Stimulated activated CD4-positive, alpha-beta T cell treated with anti-CD3 and anti-CD28 coated beads, Interleukin-4, amount 100 ng/mL, for 4 hours (primary cell): ENCODE results near the gene NKX2-2.

Source experiments
- DNase-seq, 2 experiments: peaks; one replicate each; pipeline ENCODE4 v3.0.0-alpha.2; 2020

Gene NKX2-2

DNA sequence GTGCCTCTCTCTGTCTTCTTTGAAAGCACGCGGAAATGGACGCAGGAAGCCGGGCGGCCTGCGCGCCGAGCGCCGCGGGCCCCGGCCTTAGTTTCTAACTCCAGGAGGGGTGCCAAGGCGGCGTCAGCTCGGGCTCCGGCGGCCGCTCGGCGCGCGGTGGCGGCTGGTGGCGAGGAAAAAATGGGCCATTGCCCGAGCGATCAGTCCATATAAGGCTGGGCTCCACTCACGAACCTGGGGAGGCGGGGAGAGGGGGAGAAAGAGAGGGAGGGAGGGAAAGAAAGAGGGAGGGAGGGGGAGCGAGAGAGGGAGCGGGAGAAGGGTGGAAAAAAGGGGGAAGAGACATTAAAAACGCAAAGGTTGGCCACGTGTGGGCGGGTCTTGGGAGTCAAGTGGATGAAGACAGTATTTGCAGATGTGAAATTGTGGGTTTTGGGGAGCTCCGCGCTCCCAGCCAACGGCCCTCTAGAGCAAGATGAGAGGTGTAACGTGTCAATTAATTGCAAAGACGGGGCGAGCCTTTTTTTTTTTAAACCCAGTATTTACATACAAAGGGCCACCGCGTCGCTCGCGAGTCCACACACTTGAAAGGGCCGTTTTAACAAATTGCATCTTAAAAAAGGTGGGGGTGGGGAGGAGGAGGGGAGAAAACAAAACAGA lies at the start of gene NKX2-2:
Gene NKX2-2 (minus strand): TSS at position 184 of the 660 bp plus-strand sequence. CDS start 395 bp downstream, outside the sequence.
- no peak for DNase-seq

DNA sequence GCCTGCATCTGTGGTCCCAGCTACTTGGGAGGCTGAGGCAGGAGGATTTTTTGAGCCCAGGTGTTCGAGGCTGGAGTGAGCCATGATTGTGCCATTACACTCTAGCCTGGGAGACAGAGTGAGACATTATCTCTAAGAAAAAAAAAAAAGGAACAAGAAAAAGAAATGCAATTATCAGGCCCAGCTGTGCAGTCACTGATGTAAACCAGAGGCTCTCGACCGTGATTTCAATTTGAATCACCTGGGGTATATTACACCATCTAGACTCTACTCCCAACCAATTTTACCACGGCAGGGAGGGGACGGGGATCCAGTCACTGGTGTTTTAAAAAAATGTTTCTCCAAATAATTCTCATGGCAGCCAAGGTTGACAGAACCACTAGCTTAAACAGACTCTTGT lies 48.8 kb upstream of the NKX2-2 start:
- no peak for DNase-seq

DNA sequence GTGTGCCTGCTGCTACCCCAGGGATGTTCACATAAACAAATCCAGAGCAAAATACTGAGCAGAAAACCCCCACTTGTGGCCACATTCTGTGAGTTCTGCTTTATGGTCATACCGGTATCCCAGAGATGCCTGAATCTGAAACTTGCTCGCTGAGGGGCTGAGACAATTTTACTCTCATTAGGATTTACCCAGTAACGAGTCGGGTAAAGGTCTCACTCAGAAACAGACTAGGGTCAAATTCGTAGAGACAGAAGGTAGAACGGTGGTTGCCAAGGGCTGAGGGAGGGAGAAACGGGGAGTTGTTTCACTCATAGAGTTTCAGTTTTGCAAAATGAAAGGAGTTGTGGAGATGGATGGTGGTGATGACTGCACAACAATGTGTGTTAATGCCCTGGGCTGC lies 45.4 kb upstream of the NKX2-2 start:
- DNase-seq, result no peak

DNA sequence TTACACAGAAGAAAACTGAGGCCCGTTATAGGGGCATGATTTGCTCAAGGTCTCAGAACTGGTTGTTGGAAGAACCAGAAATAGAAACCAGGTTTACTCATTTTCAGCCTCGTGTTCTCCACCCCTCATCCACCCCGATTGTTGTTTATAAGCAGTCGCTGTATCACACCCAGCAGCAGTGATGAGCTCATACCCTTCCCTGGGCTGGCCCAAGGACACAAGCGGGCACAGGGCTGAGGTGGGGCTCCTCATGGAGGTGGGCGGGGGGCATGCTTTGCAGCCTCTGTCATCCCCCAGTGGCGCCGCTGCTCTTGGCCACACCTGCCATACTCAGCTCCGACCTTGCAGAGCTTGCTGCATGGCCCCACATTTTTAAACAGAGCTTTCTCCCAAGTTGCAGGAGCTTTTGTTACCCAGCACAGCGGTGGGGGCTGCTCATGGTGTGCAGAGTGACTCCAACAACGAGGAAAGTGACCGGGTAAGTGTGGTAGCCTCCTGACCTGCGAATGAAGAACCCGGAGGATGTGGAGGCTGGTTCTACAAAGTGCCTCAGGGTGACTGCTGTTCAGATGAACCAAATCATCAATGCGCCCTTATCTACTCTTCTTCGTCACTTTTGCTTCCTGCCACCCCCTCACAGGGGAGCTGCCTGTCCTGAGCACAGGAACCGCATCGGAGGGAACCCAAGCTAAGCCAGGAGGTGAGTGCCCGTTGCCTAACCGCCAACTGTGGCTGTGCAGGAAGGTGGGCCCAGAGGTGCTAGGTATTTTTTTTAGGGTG lies 43.6 kb upstream of the NKX2-2 start:
- DNase-seq, result peak in 1 of 2 experiments; percentile 34

DNA sequence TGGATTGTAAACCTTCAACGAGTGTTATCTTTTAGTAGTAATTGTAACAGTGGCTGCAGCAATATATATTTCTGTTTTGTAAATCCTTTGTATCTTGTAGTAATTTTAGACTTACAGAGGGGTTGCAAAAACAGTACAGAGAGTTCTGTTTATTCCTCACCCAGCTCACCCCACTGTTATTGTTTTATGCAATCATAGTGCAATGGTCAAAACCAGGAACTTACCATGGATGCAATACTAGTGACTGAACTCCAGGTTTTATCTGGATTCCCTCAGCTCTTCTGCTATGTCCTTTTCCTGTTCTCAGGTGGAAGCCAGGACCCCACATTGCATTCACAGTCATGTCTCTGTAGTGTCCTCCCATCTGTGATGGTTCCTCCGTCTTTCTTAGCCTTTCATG lies 42.5 kb upstream of the NKX2-2 start:
- no peak for DNase-seq

DNA sequence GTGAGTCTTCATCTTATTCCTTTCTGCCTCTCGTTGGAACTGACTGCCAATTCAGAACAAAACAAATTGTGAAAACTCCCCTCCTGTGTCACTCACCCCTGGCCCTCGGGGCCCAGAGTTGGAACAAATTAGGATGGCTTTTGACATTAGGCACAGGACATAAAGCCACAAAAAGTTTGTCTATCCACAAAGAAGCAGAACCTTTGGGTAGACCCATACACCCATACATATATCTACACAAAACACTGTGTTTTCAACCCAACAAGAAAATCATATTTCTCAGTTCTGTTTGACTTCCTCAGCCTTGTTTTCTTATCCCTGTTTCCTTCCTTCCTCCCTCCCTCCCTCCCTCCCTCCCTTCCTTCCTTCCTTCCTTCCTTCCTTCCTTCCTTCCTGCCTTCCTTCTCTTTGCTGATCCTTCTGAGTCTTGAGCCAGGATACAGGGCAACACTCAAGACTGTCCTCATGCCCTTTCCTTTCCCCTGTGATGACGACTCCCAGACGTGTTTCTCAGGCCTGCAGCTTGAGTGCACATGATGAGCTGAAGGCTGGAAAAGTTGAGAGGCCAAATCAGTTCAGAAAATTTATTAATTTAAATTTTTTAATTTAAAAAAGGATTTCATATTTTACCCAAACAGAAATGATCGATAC lies 41.7 kb upstream of the NKX2-2 start:
- DNase-seq, result no peak

DNA sequence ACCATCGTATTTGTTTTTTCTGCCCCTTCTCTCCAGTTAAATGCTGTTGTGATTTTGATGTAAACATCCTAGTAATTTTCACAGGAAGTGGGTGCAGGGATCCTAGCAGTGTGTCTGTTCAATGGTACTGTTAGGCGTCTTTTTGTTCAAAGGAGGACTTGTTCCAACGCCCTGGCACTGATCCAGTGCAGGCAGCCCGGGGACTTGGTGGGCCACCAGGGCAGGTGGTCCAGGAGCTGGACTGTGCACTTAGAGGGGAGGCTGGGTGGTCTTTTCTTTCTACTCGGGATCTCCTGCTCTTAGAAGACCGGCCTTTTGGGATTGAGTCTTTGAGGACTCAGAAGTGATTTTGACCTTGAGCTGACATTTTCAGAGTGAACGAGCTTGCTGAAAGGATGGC lies 41.1 kb upstream of the NKX2-2 start:
- DNase-seq, result no peak

DNA sequence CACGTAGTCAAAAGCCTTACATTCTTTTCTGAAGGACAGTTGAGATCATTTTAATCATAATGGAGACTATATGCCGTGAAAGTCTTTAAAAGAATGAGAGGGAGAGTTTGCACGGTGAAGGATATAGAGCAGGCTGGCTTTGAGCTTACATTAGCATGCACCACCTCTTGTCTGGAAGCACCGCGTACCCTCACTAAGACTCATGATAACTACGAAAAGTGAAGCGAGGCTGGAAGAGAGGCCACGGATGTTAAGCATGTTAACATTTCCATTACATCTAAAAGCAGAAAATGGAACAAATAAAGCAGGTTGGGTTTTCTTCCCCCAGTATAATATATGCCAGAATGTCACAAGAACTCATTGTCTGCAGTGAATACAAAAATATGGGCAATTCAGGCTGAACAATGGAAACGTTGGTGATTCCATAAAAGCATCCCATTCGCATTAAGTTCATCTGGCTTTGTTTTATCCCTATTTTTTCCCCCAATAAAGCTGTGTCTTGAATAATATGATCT lies 40.6 kb upstream of the NKX2-2 start:
- no peak for DNase-seq

DNA sequence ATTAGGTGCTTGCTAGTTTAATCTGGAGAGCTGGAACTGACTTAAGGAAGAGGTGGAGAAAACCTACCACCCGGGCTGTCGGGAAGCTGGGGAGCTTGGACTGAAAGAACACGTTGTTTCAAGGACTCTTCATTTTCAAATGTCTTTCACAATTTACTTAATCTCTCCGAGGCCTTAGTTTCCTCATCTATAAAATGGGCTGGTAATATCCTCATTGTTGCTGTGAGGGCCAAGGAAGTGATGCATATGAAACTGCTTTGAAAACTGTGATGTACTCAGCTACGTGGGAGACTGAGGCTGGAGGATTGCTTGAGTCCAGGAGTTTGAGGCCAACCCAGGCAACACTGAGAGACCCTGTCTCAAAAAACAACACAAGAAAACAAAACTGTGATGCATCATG lies 36.7 kb upstream of the NKX2-2 start:
- no peak for DNase-seq

DNA sequence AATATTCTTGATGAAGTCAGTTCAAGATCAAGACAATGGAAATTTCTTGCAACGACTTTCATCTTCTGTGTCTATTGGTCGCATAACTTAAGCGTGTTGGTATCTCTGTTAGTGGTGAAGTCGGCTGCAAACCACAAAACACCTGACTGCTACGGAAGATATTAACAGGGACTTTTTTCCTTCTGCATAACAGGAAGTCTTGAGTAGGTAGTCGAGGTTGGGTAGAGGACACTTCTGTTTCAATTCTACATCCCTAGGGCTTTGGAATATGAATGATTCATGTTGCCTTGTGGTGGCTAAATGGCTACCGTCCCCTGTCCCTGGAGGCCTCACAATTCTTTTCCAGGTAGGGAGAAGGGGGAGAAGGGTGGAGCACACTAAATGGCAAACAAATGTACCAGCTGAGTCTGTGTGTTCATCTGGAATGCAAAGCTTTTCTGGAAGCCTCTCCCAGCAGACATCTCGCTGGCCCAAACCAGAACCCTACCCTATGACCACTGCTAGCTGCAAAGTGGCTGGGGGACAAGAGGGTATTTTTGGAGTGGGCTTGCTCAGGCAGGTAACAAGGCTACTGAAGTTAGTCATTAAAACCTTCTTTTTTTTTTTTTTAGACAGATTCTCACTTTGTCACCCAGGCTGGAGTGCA lies 34.6 kb upstream of the NKX2-2 start:
- peak in 1 of 2 experiments; percentile 62 for DNase-seq

DNA sequence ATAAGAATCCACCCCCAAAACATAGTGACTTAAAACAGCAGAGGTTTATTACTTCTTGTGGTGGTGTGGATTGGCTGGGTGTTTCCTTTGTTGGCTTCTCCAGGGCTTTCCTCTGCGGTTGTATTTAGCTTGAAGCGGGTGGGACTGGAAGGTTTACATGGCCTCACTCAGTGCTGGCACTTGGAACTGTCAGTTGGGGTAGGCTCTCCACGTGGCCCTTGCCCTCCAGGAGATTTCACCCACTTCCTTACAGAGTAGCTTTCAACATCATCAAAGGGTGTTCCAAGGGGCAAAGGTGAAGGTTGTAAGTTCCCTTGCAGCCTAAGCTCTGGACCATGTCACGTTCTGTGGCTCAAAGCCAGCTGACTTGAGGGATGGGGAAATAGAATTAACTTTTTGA lies 32.5 kb upstream of the NKX2-2 start:
- DNase-seq, result no peak

DNA sequence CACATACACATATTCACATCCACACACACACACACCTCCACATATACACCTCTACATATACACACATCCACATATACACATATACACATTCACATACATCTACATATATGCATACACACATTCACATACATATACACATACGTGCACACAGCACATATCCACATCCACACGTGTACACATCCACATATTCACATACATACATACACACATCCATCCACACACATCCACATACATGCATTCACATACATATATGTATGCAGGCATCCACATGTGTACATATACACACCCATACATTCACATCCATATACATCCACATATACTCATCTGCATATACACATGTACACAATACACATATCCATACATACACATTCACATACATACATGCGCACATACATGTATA lies 25.6 kb upstream of the NKX2-2 start:
- DNase-seq, result no peak

DNA sequence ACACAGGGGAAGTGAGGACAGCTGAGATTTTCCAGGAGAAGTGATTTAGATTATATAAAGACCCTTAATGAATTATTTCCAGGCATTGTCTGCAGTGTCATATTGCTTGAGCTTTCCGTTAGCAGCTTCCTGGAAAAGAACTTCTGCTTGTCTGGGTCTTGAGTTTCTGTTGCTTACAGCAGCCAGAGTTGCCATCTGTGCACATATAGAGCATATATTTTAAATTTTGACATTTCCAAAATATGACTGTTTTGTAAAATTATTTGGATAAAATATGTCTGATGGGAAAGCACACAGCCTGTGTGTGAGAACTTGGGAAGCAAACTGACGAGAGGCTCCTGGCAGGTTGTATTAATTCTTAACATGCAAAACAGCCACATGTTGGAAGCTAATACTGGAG lies 21.0 kb upstream of the NKX2-2 start:
- DNase-seq, result no peak

DNA sequence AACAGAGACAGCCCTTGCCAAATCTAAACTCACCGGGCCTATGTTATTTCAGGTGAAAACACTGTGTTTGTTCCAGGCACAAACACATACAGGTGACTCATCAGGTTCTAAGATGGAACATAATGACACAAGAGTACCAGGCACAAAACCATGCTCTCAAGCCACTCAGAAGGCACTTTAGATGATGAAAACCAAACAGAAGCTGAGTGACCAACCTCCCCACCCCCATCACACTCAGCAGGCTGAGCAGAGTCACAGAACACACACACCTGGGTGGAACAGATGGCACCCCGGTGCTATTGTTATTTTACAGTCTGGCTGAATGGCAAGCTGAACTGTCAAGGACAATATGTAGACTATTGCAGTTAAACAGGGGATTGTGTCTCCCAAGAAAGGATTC lies 20.6 kb upstream of the NKX2-2 start:
- DNase-seq, result no peak

DNA sequence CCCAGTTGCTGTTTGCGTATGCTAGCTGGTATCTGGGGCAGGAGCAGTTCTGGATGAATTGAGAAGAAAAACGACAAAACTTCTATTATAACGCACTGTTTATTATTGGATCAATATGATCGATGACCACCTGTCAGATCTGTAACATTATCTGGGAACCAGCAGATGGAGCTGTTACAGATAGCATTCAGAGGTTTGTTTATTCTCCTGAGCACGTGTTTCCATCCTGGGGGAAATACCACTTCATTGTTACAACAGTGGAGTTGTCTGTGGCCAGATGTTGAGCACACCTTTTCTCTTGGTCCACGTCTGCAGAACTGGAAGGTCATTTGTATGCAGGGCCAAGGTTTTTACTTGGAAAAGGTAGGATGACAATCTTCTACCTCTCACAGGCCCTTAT lies 16.0 kb upstream of the NKX2-2 start:
- no peak for DNase-seq

DNA sequence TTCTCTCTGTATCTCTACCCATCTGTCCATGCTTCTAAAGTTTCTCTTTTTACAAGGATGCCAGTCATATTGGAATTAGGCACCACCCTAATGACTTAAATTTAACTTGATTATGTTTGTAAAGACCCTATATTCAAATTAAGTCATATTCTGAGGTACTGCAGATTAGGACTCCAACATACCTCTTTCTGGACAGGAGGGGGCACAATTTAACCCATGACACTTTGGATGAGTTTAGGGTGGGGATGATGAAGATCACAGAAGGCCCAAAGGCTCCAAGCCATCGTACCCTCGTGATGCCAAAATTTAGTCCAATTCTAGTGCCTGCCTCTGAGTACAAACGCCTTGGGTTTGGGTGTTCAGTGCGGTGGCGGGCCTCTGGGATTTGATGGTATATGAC lies 15.0 kb upstream of the NKX2-2 start:
- no peak for DNase-seq

DNA sequence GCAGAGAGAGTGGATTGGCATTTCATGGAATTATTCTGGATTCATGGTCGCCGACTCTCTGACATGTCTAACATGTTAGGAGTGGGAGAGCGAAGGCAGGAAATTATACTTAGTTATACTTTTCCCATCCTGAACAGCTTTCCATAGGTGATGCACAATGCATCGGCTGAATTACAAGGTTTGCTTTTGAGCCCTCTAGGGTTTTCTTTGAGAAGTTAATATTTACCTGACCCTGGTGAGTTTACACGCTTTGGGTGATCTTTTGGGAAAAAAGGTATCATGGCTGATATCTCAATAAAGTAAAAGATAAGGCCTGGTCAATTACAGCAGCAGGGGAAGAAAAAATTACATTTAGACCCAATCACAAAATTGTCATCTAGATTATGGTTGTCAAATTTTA lies 14.0 kb upstream of the NKX2-2 start:
- no peak for DNase-seq

DNA sequence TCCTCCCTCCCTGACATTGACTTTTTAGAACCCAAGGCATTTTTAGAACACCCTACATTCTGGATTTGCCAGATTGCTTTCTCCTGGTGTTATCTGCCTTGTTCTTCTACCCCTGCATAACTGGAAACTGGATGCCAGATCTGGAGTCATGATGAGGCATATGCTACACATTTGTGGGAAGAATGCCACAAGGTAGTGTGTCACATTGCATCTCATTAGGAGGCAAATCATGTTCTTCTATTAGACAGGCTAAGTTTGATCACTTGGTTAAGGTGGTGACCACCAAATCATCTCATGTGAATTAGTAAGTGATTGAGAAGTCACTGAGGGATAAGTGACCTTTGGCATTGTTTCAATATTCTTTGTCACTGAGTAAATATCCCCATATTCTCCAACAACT lies 12.9 kb upstream of the NKX2-2 start:
- no peak for DNase-seq

DNA sequence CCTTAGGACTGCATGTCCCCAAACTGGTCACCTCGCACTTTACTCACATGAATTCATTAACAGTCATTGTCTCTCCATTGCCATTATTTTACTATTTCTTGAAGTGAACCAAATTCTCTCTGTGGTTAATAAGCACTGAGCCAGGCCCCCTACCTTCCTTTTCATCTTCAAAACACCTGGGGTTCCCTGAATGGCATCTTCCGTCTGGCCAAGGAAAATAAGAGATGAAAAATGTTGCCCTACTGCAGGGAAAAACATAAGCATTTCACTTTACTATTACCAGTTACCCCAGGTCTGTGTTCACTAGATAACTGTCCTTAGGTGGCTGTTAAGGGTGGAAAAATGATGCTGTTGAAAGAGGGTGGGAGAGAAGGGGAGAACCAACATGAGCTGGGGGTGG lies 10.0 kb upstream of the NKX2-2 start:
- no peak for DNase-seq

DNA sequence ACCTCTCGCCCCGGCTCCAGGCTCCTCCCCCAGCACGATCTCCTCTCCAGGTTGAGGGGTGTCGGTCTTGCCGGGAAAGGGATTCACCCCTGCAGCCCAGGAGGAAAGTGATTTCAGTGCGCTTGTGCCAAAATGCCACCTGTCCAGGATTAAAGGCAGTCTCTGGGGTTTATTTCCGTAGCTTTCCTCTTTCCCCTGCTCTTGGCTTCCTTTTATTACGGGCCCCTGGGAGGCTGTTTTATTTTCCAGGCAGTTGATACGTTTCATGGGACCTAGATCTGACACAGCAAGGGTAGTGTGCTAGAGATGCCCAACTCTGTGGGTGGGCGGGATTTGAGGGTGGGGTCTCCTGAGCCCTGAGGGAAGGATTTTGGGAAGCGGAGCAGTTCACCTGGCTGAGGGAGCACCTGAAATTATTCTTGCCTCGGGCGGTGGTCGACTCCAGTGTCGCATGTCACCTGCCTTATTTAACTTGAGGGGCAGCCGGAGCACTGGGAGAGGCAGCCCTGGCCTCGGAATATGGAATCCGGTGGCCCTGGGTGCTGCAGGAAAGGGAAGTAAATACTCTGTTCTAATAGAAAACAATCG lies 9.5 kb upstream of the NKX2-2 start:
- no peak for DNase-seq

DNA sequence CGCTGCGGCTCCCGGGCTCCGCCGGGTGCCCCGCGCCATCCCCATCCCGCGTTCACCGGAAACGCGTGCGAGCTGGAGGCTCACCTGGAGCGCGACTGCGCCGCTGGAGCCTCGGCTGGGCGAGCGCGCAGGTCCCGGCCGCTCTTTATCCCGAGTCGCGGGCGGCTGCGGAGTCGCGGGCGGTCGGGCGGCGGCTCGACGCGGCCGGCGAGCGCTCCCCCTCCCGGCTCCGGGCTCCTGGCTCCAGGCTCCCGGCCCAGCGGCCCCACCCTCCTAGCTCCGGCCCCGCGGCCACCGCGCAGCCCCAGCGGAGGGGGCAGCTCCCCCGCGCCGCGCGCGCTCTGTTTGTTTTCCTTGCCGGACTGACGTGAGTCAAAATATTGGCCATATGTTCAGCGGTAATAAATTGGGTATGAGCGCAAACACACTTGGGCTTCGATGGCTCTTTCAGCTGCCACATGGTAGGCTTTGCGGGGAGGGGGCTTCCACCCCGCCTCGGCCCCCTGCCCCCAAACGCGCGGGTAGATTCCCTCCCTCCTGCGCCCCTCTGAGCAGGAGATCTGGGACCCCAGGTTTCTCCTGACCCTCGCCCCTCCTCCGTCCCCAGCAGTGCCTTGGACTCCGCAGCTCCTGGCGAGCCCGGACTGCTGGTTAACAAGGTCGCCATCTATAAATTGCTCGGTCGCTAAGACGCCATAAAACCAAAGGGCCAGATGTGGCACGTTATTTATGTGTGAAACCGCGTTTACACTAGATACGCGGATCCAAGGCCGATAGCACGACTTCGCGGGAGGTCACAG lies 8.8 kb upstream of the NKX2-2 start:
- no peak for DNase-seq
